Loucy (cell line): Measurements from ENCODE around the gene CACYBP.

Source experiments
- CTCF ChIP-seq: fragments of 200-600 bp; sonication (generic); conservative IDR thresholded peaks from 2 replicates; pipeline ENCODE4 v1.5.1; 2014; ENCODE audit warnings: mild to moderate bottlenecking, antibody characterized with exemption, low read length
- EZH2phosphoT487 ChIP-seq: fragments of 200-600 bp; IDR thresholded peaks from 2 replicates; pipeline ENCODE4 v1.6.1; 2018; ENCODE audit warnings: antibody characterized with exemption, mild to moderate bottlenecking, moderate library complexity, borderline replicate concordance

DNA sequence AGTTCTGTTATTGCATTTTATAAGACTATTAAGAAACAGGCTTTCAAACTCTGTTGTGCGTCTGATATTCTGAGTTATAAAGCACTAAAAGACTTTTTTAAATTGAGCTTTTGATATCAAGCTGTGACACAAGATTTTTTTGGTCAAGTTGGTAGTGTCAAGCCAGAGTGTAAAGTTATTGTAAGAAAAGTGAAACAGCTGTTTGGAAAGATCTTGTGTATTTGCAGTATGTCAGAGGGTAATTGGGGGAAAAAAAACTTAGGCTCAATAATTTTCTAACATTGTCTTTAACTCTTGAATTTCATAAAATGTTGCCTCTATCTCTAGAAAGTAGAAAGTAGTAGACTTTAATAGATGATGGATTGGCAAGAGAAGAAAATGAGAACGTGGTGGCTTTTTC, 3.8 kb downstream of the CACYBP start:
- TF ChIP-seq CTCF (no peak), EZH2phosphoT487 (no peak)
